H1 (cell line): ENCODE measurements around the gene KCTD21. TPM values are rescaled to one million over a fixed set of nuclear protein-coding genes. Genes with fewer than 3 reads are reported as not detected.

Source experiments
- BRCA1 ChIP-seq: IDR thresholded peaks from 2 replicates; pipeline ENCODE4 v1.6.1; 2012; ENCODE audit warnings: low read depth, low read length, improper control_type of control experiment
- CBX5 ChIP-seq: fragments of 300-800, 300-1000 bp; sonication (generic); IDR thresholded peaks from 2 replicates; pipeline ENCODE4 v1.7.1; 2016; ENCODE audit warnings: antibody characterized with exemption, low read length, low read depth
- CHD7 ChIP-seq: fragments of 300-600 bp; sonication (generic); IDR thresholded peaks from 2 replicates; pipeline ENCODE4 v1.7.1; 2012; ENCODE audit warnings: low read length, moderate library complexity, mild to moderate bottlenecking, inconsistent platforms; ENCODE audit not compliant: insufficient replicate concordance
- CTBP2 ChIP-seq: IDR thresholded peaks from 2 replicates; pipeline ENCODE4 v1.7.0; 2011; ENCODE audit warnings: borderline replicate concordance, mild to moderate bottlenecking, moderate library complexity, mixed read lengths, low read length; ENCODE audit not compliant: insufficient read depth, insufficient read length
- GABPA ChIP-seq: IDR thresholded peaks from 2 replicates; pipeline ENCODE4 v1.6.1; 2011; ENCODE audit warnings: mild to moderate bottlenecking, low read length, moderate library complexity, borderline replicate concordance; ENCODE audit not compliant: insufficient read depth
- HDAC6 ChIP-seq: IDR thresholded peaks from one replicate; pipeline ENCODE4 v1.7.1; 2012; ENCODE audit warnings: low read depth, mild to moderate bottlenecking, inconsistent platforms, low read length, moderate library complexity
- POLR2A ChIP-seq, 2 experiments: IDR thresholded peaks; 1 replicate in 1 of 2; 2 replicates in 1 of 2; pipeline ENCODE4 v1.6.1; 2011; ENCODE audit warnings: low read depth in 2 of 2, low read length in 2 of 2, mild to moderate bottlenecking in 2 of 2; ENCODE audit errors: control extremely low read depth in 1 of 2
- TAF7 ChIP-seq: optimal IDR thresholded peaks from 2 replicates; pipeline ENCODE3; 2011; ENCODE audit warnings: low read depth, mild to moderate bottlenecking, inconsistent platforms, low read length, moderate library complexity, borderline replicate concordance
- TBP ChIP-seq: IDR thresholded peaks from 2 replicates; pipeline ENCODE4 v1.6.1; 2011; ENCODE audit warnings: low read depth, low read length, improper control_type of control experiment
- polyA plus RNA-seq, 7 experiments: library from polyadenylated mRNA; depleted of rRNA in 3 of 7; stranded (reverse) in 5 of 7; unstranded in 2 of 7; fragments of >200 nt in 5 of 7; fragments of 200-250 nt in 2 of 7; gene quantifications; 1 replicate in 5 of 7; 2 replicates in 1 of 7; 4 replicates in 1 of 7; pipeline versions ENCODE4 v1.2.1 to v1.2.3, GENCODE V29; 2011 to 2013; ENCODE audit warnings: missing spikeins in 2 of 7, mixed read lengths in 2 of 7
- total RNA-seq: library from RNA; stranded (reverse); fragmentation: NEBNext Ultra II Directional; extraction: Animal tissue kit (Norgen Biotek cat#: 25700); gene quantifications from 2 replicates; pipeline ENCODE4 v1.2.1, GENCODE V29; 2021
- TF ChIP-seq, protein P1 (sequence below): IDR thresholded peaks from 2 replicates; pipeline ENCODE4 v1.6.1; 2012; ENCODE audit warnings: low read length, inconsistent platforms

KCTD21 gene
- total and polyA plus RNA-seq, 2 of the 8 experiments (the other 6 are each of a cell fraction or from before 2014, with no cell fraction given): 3.2 to 4.1 TPM

- TF ChIP-seq CHD7 (no peak), GABPA (no peak), CTBP2 (no peak), POLR2A (IDR thresholded peaks at IDR 0.05; ENCODE audit: control extremely low read depth in 1 of 2, low read depth in 2 of 2, low read length in 2 of 2) (no peak), TBP (no peak), HDAC6 (no peak), TAF7 (no peak), BRCA1 (no peak), CBX5 (no peak)
- TF ChIP-seq, protein P1, sequence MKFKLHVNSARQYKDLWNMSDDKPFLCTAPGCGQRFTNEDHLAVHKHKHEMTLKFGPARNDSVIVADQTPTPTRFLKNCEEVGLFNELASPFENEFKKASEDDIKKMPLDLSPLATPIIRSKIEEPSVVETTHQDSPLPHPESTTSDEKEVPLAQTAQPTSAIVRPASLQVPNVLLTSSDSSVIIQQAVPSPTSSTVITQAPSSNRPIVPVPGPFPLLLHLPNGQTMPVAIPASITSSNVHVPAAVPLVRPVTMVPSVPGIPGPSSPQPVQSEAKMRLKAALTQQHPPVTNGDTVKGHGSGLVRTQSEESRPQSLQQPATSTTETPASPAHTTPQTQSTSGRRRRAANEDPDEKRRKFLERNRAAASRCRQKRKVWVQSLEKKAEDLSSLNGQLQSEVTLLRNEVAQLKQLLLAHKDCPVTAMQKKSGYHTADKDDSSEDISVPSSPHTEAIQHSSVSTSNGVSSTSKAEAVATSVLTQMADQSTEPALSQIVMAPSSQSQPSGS: no peak
These were observed 24.6 kb downstream of the KCTD21 start (continued) for GRCh38 chr11:78163828-78164227.
